Trophoblast cell (in vitro differentiated cells and primary cell): ENCODE results near the gene AGBL4.

Source experiments
- DNase-seq, 2 donors: peaks; one replicate each; pipeline ENCODE4 v3.0.0-alpha.2; 2016
- H2AFZ ChIP-seq: 2 replicates; pipeline ENCODE4 v1.6.1; 2013; ENCODE audit warnings: low read length, moderate library complexity, mild to moderate bottlenecking; ENCODE audit not compliant: insufficient read depth, poor library complexity
- H2AK5ac ChIP-seq: 2 replicates; pipeline ENCODE4 v1.6.1; 2013; ENCODE audit warnings: mild to moderate bottlenecking, low read length
- H2BK120ac ChIP-seq: 2 replicates; pipeline ENCODE4 v1.6.1; 2013; ENCODE audit warnings: low read length, mild to moderate bottlenecking, moderate library complexity; ENCODE audit not compliant: insufficient read depth, poor library complexity
- H2BK12ac ChIP-seq: 2 replicates; pipeline ENCODE4 v1.6.1; 2013; ENCODE audit warnings: mild to moderate bottlenecking, low read length, moderate library complexity
- H2BK5ac ChIP-seq: 2 replicates; pipeline ENCODE4 v1.6.1; 2013; ENCODE audit warnings: low read length, low read depth, moderate library complexity, mild to moderate bottlenecking; ENCODE audit not compliant: poor library complexity
- H3K14ac ChIP-seq: 2 replicates; pipeline ENCODE4 v1.6.1; 2013; ENCODE audit warnings: mild to moderate bottlenecking, low read length
- H3K18ac ChIP-seq: 2 replicates; pipeline ENCODE4 v1.6.1; 2013; ENCODE audit warnings: mild to moderate bottlenecking, low read length
- H3K23ac ChIP-seq: 2 replicates; pipeline ENCODE4 v1.6.1; 2013; ENCODE audit warnings: low read length
- H3K27ac ChIP-seq: 2 replicates; pipeline ENCODE4 v1.5.1; 2013; ENCODE audit warnings: low read depth, mild to moderate bottlenecking, inconsistent platforms, low read length, moderate library complexity
- H3K27me3 ChIP-seq: 2 replicates; pipeline ENCODE4 v1.6.1; 2013; ENCODE audit warnings: inconsistent platforms, mild to moderate bottlenecking, low read length, moderate library complexity; ENCODE audit not compliant: insufficient read depth
- H3K36me3 ChIP-seq, 2 experiments: 1 replicate in 1 of 2; 2 replicates in 1 of 2; pipeline ENCODE4 v1.6.1; 2013; ENCODE audit warnings: low read length in 2 of 2, mild to moderate bottlenecking in 2 of 2, moderate library complexity in 1 of 2; ENCODE audit not compliant: insufficient read depth in 2 of 2, control insufficient read depth in 1 of 2
- H3K4ac ChIP-seq: 2 replicates; pipeline ENCODE4 v1.6.1; 2013; ENCODE audit warnings: low read depth, mild to moderate bottlenecking, low read length, moderate library complexity
- H3K4me1 ChIP-seq, 2 experiments: 1 replicate in 1 of 2; 2 replicates in 1 of 2; pipeline ENCODE4 v1.6.1; 2013; ENCODE audit warnings: low read length in 2 of 2, mild to moderate bottlenecking in 2 of 2, moderate library complexity in 1 of 2; ENCODE audit not compliant: insufficient read depth in 2 of 2, control insufficient read depth in 1 of 2
- H3K4me2 ChIP-seq: 2 replicates; pipeline ENCODE4 v1.6.1; 2013; ENCODE audit warnings: inconsistent platforms, mild to moderate bottlenecking, low read length, moderate library complexity
- H3K4me3 ChIP-seq: 2 replicates; pipeline ENCODE4 v1.5.1; 2013; ENCODE audit warnings: mild to moderate bottlenecking, low read depth, low read length, inconsistent platforms
- H3K79me1 ChIP-seq: one replicate; pipeline ENCODE4 v1.6.1; 2013; ENCODE audit warnings: low read length
- H3K79me2 ChIP-seq: 2 replicates; pipeline ENCODE4 v1.6.1; 2013; ENCODE audit warnings: low read length, mild to moderate bottlenecking; ENCODE audit not compliant: control insufficient read depth, insufficient read depth, poor library complexity
- H3K9ac ChIP-seq: 2 replicates; pipeline ENCODE4 v1.6.1; 2013; ENCODE audit warnings: mild to moderate bottlenecking, low read length
- H3K9me3 ChIP-seq: 2 replicates; pipeline ENCODE4 v1.6.1; 2013; ENCODE audit warnings: low read depth, mild to moderate bottlenecking, control low read depth, inconsistent platforms, low read length; ENCODE audit not compliant: insufficient read depth
- H4K12ac ChIP-seq: 2 replicates; pipeline ENCODE4 v1.6.1; 2013; ENCODE audit warnings: low read depth, mild to moderate bottlenecking, low read length, moderate library complexity
- H4K8ac ChIP-seq: 2 replicates; pipeline ENCODE4 v1.6.1; 2013; ENCODE audit warnings: low read depth, mild to moderate bottlenecking, low read length, moderate library complexity
- H4K91ac ChIP-seq: one replicate; pipeline ENCODE4 v1.6.1; 2013; ENCODE audit warnings: low read depth, mild to moderate bottlenecking, low read length, moderate library complexity
- WGBS: extraction: QIAGEN DNeasy Blood & Tissue Kit; methylation state at CpG from one replicate; pipeline ENCODE4 v1.1.7; 2013; ENCODE audit warnings: missing lambda C conversion rate; ENCODE audit not compliant: insufficient read length, insufficient coverage; ENCODE audit errors: extremely low coverage; 5-methylcytosine and 5-hydroxymethylcytosine counted together

AGBL4 gene

GRCh38 chr1:49466961-49467360 is 556.8 kb downstream of the AGBL4 start:
- no peak overlapping the region for H2BK12ac ChIP-seq

GRCh38 chr1:49465486-49466185 is 558.1 kb downstream of the AGBL4 start:
- DNase-seq: no peak
- Histone ChIP-seq H3K4ac (no peak overlapping the region), H3K36me3 (no peaks in the 10 kb centered on the region), H3K23ac (no peak overlapping the region), H3K14ac (no peak overlapping the region), H4K12ac (no peak overlapping the region), H2BK12ac (no peak overlapping the region), H2AFZ (no peak overlapping the region), H3K4me1 (no peaks in the 10 kb centered on the region), H4K8ac (no peak overlapping the region), H3K18ac (no peak overlapping the region), H3K27ac (no peak overlapping the region), H3K27me3 (no peaks in the 10 kb centered on the region), H2BK120ac (no peak overlapping the region), H3K79me2 (no peaks in the 10 kb centered on the region), H3K79me1 (no peaks in the 10 kb centered on the region), H3K9ac (no peak overlapping the region), H3K4me2 (no peak overlapping the region), H3K4me3 (no peak overlapping the region), H2BK5ac (no peak overlapping the region), H4K91ac (no peak overlapping the region), H2AK5ac (no peak overlapping the region), H3K9me3 (peaks cover 2% of the 10 kb centered on the region)
- WGBS: no CpG with 5 or more reads among the region's 4 CpGs

More at GRCh38 chr1:49466961-49467360, 556.8 kb downstream of the AGBL4 start:
- H3K4me3 ChIP-seq: no peak overlapping the region
- H4K12ac ChIP-seq: no peak overlapping the region
- no peaks in the 10 kb centered on the region for H3K79me2 ChIP-seq
- no peak overlapping the region for H3K14ac ChIP-seq
- no peak overlapping the region for H2AK5ac ChIP-seq
- no peaks in the 10 kb centered on the region for H3K27me3 ChIP-seq
- H4K91ac ChIP-seq: no peak overlapping the region
- peaks cover 5% of the 10 kb centered on the region for H3K9me3 ChIP-seq
- no peak overlapping the region for H2BK5ac ChIP-seq
- H2AFZ ChIP-seq: no peak overlapping the region
- H3K4me2 ChIP-seq: no peak overlapping the region
- H3K23ac ChIP-seq: no peak overlapping the region
- no peak overlapping the region for H3K27ac ChIP-seq
- H3K4ac ChIP-seq: no peak overlapping the region
- H3K4me1 ChIP-seq: no peaks in the 10 kb centered on the region
- no peak for DNase-seq
- no peak overlapping the region for H3K9ac ChIP-seq
- no peak overlapping the region for H4K8ac ChIP-seq
- H2BK120ac ChIP-seq: no peak overlapping the region
- no peaks in the 10 kb centered on the region for H3K36me3 ChIP-seq
- no CpG with 5 or more reads among the region's 1 CpG for WGBS
- H3K18ac ChIP-seq: no peak overlapping the region
- no peaks in the 10 kb centered on the region for H3K79me1 ChIP-seq

GRCh38 chr1:49448200-49448599 is 575.6 kb downstream of the AGBL4 start:
- H3K9me3 ChIP-seq: peaks cover 7% of the 10 kb centered on the region
- H2BK5ac ChIP-seq: no peak overlapping the region
- no peak overlapping the region for H2AFZ ChIP-seq
- H3K4ac ChIP-seq: no peak overlapping the region
- no peak overlapping the region for H3K4me3 ChIP-seq
- no peak overlapping the region for H2BK12ac ChIP-seq
- WGBS: no CpG with 5 or more reads among the region's 2 CpGs
- H4K8ac ChIP-seq: no peak overlapping the region
- DNase-seq: no peak
- no peak overlapping the region for H3K27ac ChIP-seq
- no peak overlapping the region for H3K23ac ChIP-seq
- H3K79me1 ChIP-seq: no peaks in the 10 kb centered on the region
- H4K12ac ChIP-seq: no peak overlapping the region
- H3K18ac ChIP-seq: no peak overlapping the region
- no peak overlapping the region for H2BK120ac ChIP-seq
- H3K9ac ChIP-seq: no peak overlapping the region
- H3K79me2 ChIP-seq: no peaks in the 10 kb centered on the region
- no peak overlapping the region for H3K4me2 ChIP-seq
- no peak overlapping the region for H3K14ac ChIP-seq
- H4K91ac ChIP-seq: no peak overlapping the region
- no peaks in the 10 kb centered on the region for H3K27me3 ChIP-seq
- no peaks in the 10 kb centered on the region for H3K4me1 ChIP-seq
- H3K36me3 ChIP-seq: no peaks in the 10 kb centered on the region
- no peak overlapping the region for H2AK5ac ChIP-seq

GRCh38 chr1:49436865-49437264 is 586.9 kb downstream of the AGBL4 start:
- DNase-seq: no peak
- Histone ChIP-seq H2AFZ (no peak overlapping the region), H2BK12ac (no peak overlapping the region), H4K91ac (no peak overlapping the region), H3K18ac (no peak overlapping the region), H3K27ac (no peak overlapping the region), H2AK5ac (no peak overlapping the region), H3K27me3 (no peaks in the 10 kb centered on the region), H4K8ac (no peak overlapping the region), H3K14ac (no peak overlapping the region), H3K23ac (no peak overlapping the region), H2BK5ac (no peak overlapping the region), H3K79me1 (no peaks in the 10 kb centered on the region), H3K36me3 (no peaks in the 10 kb centered on the region), H4K12ac (no peak overlapping the region), H3K79me2 (no peaks in the 10 kb centered on the region), H3K4ac (no peak overlapping the region), H3K9me3 (peaks cover 4% of the 10 kb centered on the region), H2BK120ac (no peak overlapping the region), H3K4me2 (no peak overlapping the region), H3K4me1 (no peaks in the 10 kb centered on the region), H3K4me3 (no peak overlapping the region), H3K9ac (no peak overlapping the region)
- no CpG with 5 or more reads among the region's 2 CpGs for WGBS
